Measurements from ENCODE around the gene OAS2.

The OAS2 gene, protein sequence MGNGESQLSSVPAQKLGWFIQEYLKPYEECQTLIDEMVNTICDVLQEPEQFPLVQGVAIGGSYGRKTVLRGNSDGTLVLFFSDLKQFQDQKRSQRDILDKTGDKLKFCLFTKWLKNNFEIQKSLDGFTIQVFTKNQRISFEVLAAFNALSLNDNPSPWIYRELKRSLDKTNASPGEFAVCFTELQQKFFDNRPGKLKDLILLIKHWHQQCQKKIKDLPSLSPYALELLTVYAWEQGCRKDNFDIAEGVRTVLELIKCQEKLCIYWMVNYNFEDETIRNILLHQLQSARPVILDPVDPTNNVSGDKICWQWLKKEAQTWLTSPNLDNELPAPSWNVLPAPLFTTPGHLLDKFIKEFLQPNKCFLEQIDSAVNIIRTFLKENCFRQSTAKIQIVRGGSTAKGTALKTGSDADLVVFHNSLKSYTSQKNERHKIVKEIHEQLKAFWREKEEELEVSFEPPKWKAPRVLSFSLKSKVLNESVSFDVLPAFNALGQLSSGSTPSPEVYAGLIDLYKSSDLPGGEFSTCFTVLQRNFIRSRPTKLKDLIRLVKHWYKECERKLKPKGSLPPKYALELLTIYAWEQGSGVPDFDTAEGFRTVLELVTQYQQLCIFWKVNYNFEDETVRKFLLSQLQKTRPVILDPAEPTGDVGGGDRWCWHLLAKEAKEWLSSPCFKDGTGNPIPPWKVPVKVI

GRCh38 chr12:112978163-112979040 is at the start of gene OAS2:
Gene OAS2 (plus strand): TSS chr12:112978519. CDS start chr12:112978609, 90 bp downstream.
- peak; percentile 32 for DNase-seq

DNA sequence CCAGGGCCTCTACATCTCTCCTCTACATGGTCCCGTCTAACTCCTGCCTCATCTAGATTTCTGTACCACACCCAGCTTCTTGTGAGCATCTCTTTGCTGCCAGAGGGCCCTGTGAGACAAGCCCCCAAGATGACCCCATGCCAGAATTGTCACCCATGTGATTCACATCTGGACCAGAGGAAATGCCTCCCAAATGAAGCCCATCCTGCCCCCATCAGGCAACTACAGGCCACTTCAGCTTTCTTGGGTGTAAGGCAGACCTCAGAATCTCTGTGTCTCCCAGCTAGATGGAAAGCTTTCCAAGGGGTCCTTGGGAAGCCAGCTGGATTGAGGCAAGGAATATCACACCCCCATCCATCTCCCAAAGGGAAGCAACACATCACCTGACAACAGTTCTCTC is 49.3 kb upstream of the OAS2 start:
- DNase-seq = no peak

- no peak for DNase-seq
Measured at GRCh38 chr12:112929715-112930114, 48.6 kb upstream of the OAS2 start.

DNA sequence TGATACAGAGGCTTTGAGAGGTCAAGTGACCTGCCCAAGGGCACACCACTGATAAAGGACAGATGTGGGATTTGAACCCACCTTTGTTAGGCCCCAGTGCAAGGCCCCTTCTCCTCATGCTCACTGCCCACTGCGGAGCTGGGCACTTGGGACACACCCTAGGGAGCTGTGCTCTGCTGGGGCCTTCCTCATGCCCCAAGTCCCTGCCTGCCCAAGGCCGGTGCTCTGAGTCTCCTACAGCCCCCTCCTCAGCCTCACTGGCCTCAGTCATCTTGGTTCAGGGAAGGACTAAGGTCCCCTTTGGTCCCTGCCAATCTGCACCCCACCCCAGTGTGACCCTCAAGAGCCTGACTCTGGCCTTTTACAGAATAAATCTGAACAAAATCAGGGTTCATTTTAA is 48.0 kb upstream of the OAS2 start:
- DNase-seq = no peak

DNA sequence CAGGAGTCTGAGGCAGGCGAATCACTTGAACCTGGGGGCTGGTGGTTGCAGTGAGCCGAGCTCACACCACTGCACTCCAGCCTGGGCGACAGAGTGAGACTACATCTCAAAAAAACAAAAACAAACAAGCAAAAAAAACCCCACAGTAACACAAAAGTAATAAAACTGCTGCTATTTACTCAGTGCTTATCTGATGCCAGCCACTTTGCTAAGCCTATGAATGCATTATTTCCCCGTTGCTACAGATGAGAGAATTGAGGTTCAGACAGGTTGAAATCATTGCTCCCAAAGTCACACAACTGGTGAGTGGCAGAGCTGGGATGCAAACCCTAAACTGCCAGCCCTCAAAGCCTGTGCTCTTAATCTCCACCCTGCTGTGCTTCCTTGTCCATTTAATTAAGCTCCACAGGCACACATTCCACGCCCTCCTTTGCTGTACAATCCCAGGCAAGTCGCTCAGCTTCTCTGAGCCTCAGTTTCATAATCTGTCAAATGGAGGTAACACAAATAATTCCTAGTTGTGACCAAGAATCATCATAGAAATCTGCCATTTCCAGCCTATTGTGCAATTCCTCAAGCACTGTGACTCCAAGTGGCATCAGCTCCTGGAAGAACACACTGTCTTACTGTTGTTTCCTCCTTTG is 45.7 kb upstream of the OAS2 start:
- DNase-seq = no peak

DNA sequence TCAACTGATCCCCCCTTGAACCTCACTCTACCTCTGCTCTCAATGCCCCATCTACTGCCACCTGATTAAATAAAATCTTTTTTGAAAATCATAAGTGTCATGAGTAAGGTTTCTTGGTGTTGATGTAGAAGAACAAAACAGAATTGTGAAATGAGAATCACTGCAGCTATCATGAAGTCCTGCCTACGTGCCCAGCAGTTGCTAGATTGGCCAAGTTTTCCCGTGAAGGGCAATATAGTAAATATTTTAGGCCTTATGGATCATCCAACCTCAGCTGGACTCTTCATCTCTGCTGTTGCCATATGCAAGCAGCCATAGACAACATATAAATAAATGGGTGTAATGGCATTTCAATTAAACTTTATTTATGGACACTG is 45.2 kb upstream of the OAS2 start:
- DNase-seq = no peak

- no peak for DNase-seq
Measured at GRCh38 chr12:112936264-112936663, 42.1 kb upstream of the OAS2 start.

GRCh38 chr12:112936927-112937326 is 41.4 kb upstream of the OAS2 start:
- no peak for DNase-seq

GRCh38 chr12:112937741-112938719 is 40.3 kb upstream of the OAS2 start, which contains the start of gene OAS3:
Gene OAS3 (plus strand): TSS chr12:112938474. CDS start chr12:112938531, 57 bp downstream.
- DNase-seq = peak; percentile 43

- DNase-seq = no peak
Measured at GRCh38 chr12:112938751-112939150, 39.6 kb upstream of the OAS2 start.

DNA sequence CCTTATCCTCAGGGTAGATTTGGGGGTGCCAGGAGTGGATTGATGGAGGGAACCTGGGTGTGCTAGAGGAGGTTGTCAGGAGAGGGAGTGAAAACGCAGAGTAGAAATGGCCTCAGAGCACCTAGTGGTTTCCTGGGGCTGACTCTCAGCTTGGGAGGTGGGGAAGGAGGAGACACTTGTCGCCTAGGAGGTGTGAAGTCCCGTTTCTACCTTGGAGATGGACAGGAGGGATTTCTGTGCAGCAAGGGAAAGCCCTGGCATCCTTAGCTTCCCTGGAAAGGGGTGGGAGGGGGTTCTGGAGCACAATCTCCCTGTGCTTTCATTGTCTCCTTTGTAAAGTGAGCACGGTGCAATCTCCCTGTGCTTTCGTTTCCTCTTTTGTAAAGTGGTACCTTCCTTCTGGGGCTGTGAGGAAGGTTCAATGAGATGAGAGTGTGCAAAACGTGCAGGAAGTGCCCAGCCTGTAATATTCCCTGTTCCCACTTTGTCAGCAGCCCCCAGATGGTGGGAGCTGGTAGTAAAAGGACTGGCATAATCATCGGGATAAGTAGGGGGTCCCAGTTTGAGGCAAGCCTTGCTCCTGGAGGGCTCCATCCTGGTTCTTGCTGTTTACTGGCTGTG is 38.4 kb upstream of the OAS2 start:
- DNase-seq = no peak

DNA sequence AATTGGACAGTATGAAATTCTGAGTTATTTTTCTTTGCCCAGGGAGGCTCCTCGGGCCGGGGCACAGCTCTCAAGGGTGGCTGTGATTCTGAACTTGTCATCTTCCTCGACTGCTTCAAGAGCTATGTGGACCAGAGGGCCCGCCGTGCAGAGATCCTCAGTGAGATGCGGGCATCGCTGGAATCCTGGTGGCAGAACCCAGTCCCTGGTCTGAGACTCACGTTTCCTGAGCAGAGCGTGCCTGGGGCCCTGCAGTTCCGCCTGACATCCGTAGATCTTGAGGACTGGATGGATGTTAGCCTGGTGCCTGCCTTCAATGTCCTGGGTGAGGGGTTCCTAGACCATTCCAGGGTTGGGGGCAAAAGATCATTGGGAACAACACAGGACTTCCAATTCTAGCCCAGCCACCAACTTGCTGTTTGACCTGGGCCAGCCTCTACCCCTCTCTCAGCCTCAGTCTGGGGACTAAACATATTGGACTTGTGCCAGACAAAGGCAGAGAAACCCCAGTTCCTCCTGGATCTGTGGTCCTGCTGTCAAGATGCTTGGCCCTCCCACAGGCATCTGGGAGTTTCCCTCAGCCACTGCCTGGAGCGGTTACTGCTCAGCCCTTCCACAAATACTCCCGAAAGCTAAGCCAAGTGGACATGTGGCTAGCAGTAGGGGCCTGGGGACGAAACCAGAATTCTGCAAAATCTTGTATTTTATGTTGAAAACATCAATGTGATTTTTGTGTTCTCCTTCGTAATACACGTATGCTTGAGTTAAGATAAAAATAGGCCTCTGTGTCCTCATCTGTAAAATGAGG is 36.6 kb upstream of the OAS2 start:
- no peak for DNase-seq

DNA sequence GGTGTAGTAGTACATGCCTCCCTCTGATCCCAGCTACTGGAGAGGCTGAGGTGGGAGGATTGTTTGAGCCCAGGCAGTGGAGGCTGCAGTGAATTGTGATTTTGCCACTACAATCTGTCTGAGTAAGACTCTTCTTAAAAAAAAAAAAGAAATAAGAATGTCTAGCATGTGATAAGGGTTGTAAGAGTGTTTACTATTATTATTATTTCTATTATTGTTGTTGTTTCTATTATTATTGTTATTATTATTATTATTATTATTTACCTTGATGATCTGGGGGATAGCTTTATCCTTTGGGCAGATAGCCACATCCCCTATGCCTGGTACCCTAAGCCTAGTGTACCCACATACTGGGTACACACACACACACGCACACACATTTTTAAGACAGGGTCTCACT is 35.7 kb upstream of the OAS2 start:
- DNase-seq = no peak

DNA sequence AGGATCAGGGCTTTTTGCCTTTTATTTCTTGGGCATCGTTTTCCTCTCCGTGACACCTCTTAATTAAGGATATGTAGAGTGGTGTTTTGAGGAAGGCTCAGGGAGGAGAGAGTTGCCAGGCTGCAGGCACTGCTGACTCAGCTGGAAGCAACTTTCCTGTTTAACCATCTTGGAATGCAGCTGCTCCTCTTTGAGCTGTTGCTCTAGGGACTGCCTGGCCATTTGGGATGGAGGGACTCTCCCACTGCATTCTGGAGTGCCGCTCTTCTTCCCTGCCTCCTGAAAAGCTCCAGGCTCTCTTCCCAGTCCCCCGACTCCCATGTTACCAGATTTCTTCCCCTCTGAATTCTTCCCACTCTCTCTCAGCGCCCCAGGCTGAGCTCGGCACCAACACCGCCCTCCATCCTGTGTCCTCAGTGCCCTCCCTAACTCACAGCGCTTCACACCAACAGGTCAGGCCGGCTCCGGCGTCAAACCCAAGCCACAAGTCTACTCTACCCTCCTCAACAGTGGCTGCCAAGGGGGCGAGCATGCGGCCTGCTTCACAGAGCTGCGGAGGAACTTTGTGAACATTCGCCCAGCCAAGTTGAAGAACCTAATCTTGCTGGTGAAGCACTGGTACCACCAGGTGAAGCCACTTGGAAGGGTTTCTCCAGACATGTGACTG is 34.2 kb upstream of the OAS2 start:
- DNase-seq = no peak

- no peak for DNase-seq
Measured at GRCh38 chr12:112945515-112945914, 32.8 kb upstream of the OAS2 start.

GRCh38 chr12:112946236-112947000 is 31.9 kb upstream of the OAS2 start:
- no peak for DNase-seq

- no peak for DNase-seq
Measured at GRCh38 chr12:112947314-112947713, 31.0 kb upstream of the OAS2 start.

DNA sequence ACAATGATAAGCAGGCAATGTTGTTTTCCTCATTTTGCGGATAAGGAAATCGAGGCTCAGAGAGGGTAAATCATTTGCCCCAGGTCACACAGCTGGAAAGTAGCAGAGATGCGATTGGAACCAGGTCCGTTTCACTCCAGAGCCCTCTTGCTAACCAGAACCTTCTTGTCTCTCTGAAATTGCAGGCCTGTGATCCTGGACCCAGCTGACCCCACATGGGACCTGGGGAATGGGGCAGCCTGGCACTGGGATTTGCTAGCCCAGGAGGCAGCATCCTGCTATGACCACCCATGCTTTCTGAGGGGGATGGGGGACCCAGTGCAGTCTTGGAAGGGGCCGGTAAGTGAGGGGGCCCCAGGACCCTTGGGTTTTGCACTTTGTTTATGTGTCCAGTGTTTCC is 30.6 kb upstream of the OAS2 start:
- DNase-seq = no peak

GRCh38 chr12:112948806-112949205 is 29.5 kb upstream of the OAS2 start:
- no peak for DNase-seq
